HS-27A (cell line): ENCODE measurements around the gene NRXN3.
"Not testable (repeated sequence)": the region's sequence is repeated elsewhere in the genome, so short reads cannot be mapped to it uniquely, and the experiment has no call there.

Experiments
- DNase-seq: peaks from one replicate; pipeline ENCODE4 v3.0.0-alpha.2; 2012; ENCODE audit warnings: low read depth, missing footprints

The NRXN3 gene

GRCh38 chr14:79732911-79733655 lies 1562.9 kb downstream of the NRXN3 start:
- DNase-seq: no peak

GRCh38 chr14:79734151-79734550 lies 1564.0 kb downstream of the NRXN3 start:
- DNase-seq: no peak

GRCh38 chr14:79734656-79735055 lies 1564.5 kb downstream of the NRXN3 start:
- no peak for DNase-seq

GRCh38 chr14:79735121-79735520 lies 1564.9 kb downstream of the NRXN3 start:
- DNase-seq: no peak

GRCh38 chr14:79740066-79740601 lies 1570.0 kb downstream of the NRXN3 start:
- no peak for DNase-seq

DNA sequence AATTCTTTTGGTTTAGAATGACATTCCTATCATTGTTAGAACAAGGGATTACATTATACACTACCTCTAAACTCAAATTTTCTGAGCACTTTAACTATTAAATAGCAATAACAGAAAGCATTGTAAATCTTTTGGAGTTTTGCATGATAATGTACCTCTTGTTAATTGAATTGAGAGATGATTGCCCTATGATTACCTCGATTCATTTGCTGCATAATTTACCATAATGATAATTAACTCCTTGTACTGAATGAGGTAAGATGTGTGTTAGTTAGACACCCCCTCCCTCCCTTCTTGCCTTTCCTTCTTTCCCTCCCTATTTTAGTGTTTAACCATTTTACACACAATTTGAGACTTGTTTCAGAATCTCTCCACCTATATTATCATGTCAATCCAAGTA lies 1572.0 kb downstream of the NRXN3 start:
- DNase-seq: no peak

DNA sequence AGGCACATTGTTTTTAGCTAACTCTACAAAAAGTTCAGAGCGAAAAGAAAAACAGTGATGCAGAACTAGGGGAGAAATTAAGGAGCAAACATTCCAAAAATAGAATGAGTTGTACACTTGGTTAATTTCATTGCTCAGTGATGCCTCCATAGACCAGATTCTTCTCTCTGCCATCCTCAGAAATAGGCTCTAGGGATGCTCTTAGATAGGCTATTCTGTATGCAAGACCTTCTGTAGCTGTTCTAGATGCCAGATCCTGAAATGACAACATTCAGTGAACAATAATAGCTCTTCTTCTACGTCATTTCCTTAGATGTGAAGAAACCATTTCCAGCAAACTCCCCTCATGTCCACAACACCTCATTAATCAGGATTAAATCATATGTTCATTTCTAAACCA lies 1574.9 kb downstream of the NRXN3 start:
- no peak for DNase-seq

GRCh38 chr14:79749065-79749464 lies 1578.9 kb downstream of the NRXN3 start:
- DNase-seq: no peak

- no peak for DNase-seq
These were observed 1588.8 kb downstream of the NRXN3 start for GRCh38 chr14:79758985-79759384.

DNA sequence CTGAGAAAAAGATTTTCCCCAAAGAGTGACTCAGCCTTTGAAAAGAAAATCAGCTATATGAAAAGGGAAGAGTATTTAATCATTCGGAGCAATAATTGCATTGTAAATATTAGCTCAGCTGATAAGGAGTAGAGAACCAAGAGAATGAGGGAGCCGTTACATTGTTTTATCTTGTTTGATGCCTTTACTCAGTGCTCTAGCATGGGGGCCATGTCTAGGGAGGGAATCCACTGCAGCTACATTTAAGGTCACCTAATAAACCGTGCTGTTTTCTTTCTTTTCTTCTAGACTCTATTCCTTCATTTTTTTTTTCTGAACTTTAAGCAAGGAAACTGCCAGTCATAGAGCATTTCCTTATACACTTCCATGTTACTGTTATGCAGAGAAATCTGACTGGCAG lies 1594.2 kb downstream of the NRXN3 start:
- DNase-seq: no peak

- no peak for DNase-seq
These were observed 1596.3 kb downstream of the NRXN3 start for GRCh38 chr14:79766511-79766910.

- no peak for DNase-seq
These were observed 1597.1 kb downstream of the NRXN3 start for GRCh38 chr14:79767251-79767650.

DNA sequence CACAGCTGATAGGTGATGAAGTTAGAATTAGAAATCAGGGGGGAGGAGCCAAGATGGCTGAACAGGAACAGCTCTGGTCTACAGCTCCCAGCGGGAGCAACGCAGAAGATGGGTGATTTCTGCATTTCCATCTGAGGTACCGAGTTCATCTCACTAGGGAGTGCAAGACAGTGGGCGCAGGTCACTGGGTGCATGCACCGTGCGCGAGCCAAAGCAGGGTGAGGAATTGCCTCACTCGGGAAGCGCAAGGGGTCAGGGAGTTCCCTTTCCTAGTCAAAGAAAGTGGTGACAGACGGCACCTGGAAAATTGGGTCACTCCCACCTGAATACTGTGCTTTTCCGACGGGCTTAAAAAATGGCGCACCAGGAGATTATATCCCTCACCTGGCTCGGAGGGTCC lies 1597.5 kb downstream of the NRXN3 start:
- DNase-seq: not testable (repeated sequence)

DNA sequence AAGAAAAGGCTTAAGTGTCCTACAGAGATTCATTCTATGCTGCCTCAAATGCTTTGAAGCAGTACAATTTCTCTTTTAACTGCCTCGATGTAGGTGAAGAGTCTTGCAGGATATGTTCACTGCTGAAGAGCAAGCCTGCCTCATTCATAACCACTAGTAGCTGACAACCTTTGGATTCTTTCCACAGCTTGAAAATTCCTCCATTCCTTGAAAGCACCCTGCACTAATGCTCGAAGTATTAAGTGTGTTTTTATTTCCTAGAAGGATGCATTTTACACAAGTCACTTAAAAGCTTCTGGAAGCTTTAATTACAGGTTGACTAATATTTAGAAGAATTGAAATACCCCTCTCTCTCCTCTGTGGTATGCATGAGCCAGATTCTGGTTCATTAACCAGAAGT lies 1611.7 kb downstream of the NRXN3 start:
- no peak for DNase-seq

- no peak for DNase-seq
These were observed 1612.9 kb downstream of the NRXN3 start for GRCh38 chr14:79783041-79783440.

- DNase-seq: no peak
These were observed 1616.3 kb downstream of the NRXN3 start for GRCh38 chr14:79786522-79786921.

DNA sequence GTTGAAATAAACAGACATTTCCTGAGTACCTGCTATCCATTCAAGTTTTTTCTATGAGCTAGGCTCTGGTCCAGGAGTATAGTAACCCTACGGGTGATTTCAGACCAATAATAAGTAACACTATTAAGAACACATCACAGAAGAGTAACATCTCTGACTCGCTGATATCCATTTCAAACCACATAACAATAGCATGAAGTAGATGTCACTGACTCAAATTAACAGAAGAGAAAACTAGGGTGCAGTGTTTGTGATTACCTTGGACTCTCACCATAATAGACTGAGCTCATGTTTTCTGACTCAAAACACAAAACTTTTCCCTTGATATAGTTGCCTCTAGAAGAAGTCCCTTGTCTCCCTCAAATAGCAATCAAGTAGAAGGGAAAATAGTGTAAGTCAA lies 1618.2 kb downstream of the NRXN3 start:
- no peak for DNase-seq

DNA sequence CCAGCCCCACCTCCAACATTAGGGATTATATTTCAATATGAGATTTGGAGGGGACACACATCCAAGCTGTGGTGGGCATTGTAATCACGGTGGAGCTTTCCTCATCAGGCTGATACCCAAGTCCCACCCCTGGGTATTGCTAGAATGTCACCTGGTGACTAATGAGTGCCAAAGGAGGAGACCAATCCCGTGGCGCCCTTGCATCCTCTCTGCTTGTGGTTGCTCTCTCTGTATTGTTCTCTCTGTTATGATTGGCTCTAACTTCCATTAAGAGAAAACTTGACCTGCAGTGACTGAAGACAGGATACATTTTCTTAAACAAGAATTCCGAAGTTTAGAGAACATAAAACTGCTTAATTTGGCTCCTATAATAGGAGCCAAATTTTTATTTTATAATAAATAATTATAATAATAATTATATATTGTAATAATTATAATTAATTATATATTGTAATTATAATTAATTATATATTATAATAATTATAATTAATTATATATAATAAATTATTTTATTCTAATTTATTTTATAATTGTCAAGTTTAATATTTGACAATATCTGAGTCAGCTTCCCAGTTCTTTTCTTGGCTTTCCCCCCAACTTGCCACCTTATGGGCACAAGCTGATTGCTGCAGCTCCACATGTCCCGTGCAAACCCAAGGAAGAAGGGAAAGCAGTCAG lies 1621.0 kb downstream of the NRXN3 start:
- no peak for DNase-seq

DNA sequence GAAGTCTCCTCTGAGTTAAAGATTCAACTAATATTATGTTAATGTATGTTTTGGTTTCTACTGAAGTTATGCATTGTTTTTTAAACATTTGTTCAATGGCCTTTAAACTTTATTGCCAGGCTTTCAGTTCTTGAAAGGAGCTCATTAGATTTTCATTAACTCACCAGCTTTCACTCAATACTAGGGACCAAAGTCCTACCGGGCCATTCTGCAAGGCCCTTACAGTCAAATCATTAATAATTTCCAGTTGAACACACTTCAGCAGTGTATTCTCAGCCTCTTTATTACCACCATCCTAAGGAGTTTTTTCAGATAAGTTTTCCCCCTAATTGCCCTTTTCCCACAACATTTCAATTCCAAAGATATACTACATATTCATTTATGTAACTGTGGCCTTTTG lies 1631.9 kb downstream of the NRXN3 start:
- DNase-seq: no peak

DNA sequence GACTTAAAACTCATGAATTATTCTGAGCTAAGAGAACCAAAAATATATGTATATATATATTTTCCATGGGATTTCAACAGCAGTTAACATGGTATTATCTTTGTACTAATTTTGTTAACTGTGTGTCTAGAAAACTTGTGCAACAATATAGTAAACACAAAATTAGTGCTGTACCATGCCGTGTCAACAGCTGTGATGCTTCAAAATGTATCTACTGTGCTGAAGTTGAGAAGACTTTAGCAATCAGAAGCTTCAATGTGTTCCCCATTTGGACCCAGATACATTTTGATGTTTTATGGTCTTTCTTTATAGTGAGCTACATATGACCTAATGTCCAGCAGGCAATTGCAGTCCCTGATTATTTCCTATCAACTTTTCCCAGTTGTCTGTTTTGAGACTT lies 1635.5 kb downstream of the NRXN3 start:
- no peak for DNase-seq

DNA sequence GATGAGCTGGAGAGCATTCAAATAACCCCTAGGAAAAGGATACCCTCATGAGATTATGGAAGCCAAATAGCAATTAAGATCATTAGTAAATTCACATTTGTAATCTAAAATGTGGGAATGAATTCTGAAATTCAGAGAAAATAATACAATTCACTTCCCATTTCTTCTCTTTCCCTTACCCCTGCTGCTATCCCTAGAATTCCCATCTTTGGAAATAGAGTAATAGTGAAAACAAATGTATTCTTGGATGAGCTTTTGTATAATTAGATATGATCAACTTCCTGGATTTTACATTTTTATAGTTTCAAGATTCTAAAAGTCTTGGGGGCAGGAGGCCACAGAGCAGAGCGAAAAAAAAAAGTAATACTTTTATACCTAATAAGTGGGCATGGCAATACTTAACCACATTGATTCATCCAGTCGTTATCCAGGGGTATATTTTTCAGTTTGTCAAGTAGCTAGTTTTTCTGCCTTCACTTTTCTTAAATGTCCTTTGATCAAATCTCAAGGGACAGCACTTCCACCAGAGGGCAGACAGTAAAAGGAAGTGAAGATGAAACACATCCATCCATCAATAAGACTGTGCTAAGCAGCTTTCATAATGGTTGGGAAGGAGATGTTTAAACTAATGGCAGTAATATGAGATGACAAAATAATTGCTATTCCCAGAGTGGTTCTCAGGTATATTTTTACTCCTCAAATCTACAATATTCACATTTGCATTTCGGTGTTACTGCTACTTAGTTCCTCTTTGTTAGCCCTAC lies 1639.9 kb downstream of the NRXN3 start:
- DNase-seq: no peak

DNA sequence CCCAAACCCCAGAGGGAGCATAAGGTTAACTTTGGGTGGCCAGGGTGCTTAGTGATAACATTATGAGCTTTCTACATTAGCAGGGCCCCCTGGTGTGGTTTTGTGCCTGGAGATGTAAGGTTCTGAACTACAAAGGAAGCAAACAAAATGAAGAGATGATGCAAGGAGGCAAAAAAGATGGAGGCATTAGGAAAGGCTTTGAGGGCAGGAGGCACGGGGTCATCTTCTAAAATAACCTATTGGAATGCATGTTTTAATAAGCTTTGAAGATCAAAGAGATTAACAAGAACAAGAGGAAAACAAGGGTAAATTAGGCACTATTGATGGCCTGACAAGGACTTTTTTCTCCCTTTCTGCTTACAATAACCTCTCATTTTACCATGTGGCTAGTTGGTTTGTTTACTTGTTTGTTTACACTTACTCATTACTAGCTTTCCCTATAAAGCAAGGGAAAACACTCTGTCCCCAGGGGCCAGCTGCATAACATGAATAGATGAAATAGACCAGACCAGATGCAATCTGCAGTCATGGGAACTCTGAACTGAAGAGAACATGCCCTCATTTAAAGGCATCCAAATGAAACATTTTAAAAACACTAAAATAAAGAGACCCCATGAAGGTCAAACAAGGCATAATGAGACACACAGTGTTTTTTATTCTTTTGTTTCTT lies 1650.8 kb downstream of the NRXN3 start:
- no peak for DNase-seq
